A673 (cell line): ENCODE measurements around the gene RIPOR2.
"Not testable (repeated sequence)": the region's sequence is repeated elsewhere in the genome, so short reads cannot be mapped to it uniquely, and the experiment has no call there.

Experiments used
- EZH2 ChIP-seq: fragments of 200-600 bp; sonication (generic); IDR thresholded peaks from 2 replicates; pipeline ENCODE4 v1.6.1; 2017; ENCODE audit warnings: borderline replicate concordance, low read depth, mild to moderate bottlenecking, mixed read lengths, antibody characterized with exemption, low read length; ENCODE audit not compliant: poor library complexity, severe bottlenecking
- TF ChIP-seq, protein P1 (sequence below): fragments of 300-800, 200-600 bp; sonication (generic); conservative IDR thresholded peaks from 2 replicates; pipeline ENCODE4 v1.5.1; 2017; ENCODE audit warnings: low read depth, mild to moderate bottlenecking, antibody characterized with exemption, low read length, moderate library complexity, mixed read lengths

DNA sequence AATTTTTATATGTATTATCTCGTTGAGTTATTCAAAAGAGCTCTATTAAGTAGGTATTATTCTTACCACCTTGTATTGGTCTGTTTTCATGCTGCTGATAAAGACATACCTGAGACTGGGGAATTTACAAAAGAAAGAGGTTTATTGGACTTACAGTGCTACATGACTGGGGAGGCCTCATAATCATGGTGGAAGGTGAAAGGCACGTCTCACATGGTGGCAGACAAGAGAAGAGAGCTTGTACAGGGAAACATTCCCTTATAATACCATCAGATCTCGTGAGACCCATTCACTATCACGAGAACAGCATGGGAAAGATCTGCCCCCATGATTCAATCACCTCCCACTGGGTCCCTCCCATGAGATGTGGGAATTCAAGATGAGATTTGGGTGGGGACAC is 181.4 kb downstream of the RIPOR2 start:
- TF ChIP-seq, protein P1, sequence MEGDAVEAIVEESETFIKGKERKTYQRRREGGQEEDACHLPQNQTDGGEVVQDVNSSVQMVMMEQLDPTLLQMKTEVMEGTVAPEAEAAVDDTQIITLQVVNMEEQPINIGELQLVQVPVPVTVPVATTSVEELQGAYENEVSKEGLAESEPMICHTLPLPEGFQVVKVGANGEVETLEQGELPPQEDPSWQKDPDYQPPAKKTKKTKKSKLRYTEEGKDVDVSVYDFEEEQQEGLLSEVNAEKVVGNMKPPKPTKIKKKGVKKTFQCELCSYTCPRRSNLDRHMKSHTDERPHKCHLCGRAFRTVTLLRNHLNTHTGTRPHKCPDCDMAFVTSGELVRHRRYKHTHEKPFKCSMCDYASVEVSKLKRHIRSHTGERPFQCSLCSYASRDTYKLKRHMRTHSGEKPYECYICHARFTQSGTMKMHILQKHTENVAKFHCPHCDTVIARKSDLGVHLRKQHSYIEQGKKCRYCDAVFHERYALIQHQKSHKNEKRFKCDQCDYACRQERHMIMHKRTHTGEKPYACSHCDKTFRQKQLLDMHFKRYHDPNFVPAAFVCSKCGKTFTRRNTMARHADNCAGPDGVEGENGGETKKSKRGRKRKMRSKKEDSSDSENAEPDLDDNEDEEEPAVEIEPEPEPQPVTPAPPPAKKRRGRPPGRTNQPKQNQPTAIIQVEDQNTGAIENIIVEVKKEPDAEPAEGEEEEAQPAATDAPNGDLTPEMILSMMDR, result not testable (repeated sequence)
- TF ChIP-seq EZH2, result not testable (repeated sequence)
